ENCODE measurements around the gene RAP2B.

GRCh38 chr3:153180860-153181372 lies 18.9 kb downstream of the RAP2B start:
- no peak for TF ChIP-seq CTCF (IDR thresholded peaks at IDR 0.05; ENCODE audit: low read depth, low read length)
- no peak for TF ChIP-seq POLR2A (IDR thresholded peaks at IDR 0.05; ENCODE audit: extremely low read depth, insufficient read length)
- no peak for TF ChIP-seq MYC (IDR thresholded peaks at IDR 0.05; ENCODE audit: low read depth, low read length)
- TF ChIP-seq MAX (IDR thresholded peaks at IDR 0.05; ENCODE audit: low read depth, low read length): no peak
